IPS-11a (cell line): ENCODE data around the gene OSTC.

ENCODE experiments used
- H3K4me3 ChIP-seq: one replicate; pipeline ENCODE4 v1.5.1; 2013; ENCODE audit warnings: low read depth, low read length, control low read depth

The OSTC gene

DNA sequence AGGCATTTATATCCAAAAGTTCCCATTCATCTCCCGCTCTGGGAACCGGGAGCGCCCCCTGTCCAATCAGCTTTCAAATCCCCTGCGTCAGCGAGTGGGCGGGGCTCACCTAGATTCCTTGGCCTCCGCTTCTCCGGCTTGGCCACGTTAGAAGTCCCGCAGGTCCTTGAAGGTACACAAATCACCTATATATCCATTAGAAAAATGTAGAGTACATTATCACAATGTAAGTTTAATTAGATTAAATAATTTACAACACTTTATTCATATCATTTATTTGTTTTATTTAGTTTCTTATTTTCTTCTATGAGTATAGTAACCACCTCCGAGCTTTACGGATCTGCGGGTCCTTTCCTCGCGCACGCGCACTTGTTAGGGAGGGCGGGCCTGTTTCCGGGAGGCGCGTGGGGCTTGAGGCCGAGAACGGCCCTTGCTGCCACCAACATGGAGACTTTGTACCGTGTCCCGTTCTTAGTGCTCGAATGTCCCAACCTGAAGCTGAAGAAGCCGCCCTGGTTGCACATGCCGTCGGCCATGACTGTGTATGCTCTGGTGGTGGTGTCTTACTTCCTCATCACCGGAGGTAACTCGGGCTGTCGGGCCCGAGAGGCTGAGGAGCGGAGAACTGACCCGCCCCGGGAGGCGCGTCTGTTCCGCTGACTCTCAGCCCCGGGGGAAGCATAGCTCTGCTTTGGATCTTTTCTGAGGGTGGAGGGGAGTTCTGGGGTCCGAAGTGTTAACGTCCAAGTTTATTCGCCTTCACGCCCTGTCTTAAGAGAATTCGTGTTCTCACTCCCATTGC lies at the start of gene OSTC:
TSS of gene OSTC (plus strand) at position 388 of the 802 bp plus-strand sequence. CDS start at position 445, 57 bp downstream.
- H3K4me3 ChIP-seq: peak within 1 kb of the TSS; percentile 97

DNA sequence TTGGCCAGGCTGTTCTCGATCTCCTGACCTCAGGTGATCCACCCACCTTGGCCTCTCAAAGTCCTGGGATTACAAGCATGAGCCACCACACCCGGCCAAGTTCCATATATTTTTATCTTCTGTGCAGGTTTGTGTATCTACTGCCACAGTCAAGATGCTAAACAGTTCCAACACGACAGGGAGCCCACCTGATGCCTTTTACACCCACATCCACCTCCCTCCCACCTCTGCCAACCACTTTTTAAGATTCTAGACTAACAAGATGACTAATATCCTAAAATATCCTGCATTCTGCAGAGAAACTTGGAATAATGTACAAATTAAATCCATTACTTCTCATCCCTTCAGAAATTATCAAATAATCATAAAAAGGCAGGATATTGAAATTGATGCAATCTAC lies 49.3 kb upstream of the OSTC start:
- H3K4me3 ChIP-seq: no peak overlapping the region

DNA sequence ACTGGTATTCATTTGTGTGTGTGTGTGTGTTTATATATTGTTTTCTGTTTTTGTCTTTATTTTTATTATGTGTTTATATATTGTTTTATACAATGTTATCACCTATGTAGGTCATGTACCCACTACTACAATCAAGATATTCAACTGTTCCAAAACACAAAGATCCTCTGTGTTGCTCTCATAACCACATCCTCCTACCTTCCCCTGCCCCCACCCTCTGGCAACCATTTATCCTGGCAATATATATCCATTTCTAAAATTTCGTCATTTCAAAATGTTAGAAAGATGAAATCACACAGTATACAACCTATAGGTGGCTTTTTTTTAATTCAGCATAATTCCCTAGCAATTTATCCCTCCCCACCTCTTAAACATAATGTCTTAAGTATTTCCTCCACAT lies 48.9 kb upstream of the OSTC start:
- no peak overlapping the region for H3K4me3 ChIP-seq

DNA sequence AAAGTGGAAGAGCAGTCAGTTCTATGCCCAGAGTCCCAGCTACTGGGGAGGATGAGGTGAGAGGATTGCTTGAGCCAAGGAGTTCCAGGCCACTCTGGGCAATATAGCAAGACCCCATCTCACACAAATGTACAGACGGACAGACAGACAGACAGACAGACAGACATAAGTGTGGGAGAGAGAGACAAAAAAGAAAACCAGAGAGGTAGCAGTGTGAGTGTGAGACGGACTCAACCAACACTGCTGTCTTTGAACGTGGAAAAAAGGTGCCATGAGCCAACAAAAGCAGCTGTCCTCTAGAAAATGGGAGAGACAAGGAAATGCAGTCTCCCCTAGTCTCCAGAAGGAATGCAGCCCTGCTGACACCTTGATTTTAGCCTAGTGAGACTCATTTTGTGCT lies 48.2 kb upstream of the OSTC start:
- no peak overlapping the region for H3K4me3 ChIP-seq

DNA sequence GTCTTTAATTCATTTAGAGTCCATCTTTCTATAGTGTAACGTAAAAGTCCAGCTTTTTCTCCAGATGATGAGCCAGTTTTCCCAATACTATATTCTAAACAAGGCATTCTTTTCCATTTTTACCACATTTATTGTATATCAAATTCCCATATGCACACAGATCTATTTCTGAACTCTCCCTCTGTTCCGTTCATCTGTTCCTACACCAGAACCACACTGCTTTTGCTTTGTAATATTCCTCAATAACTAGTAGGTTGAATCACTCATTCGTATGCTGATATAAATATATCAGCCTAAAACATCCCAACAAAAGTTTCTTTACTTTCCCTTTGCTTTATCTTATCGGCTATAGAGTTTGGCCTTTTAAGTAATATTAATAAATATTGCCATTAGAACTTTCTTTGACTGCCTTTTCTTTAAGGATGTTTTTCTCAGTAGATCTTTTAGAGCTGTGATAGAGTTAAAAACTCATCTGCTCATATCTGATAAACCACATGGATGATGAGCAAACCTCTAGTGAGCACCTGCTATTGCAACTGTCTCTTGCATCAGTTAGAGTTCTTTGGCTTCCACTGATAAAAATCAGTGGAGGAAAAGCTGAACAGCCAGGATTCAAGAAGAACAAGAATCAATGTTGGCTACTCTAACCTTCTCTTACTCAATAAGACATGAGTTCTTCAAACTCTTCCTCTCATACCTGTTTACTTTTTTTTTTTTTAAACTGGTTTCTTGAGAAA lies 43.2 kb upstream of the OSTC start:
- H3K4me3 ChIP-seq: no peak overlapping the region

DNA sequence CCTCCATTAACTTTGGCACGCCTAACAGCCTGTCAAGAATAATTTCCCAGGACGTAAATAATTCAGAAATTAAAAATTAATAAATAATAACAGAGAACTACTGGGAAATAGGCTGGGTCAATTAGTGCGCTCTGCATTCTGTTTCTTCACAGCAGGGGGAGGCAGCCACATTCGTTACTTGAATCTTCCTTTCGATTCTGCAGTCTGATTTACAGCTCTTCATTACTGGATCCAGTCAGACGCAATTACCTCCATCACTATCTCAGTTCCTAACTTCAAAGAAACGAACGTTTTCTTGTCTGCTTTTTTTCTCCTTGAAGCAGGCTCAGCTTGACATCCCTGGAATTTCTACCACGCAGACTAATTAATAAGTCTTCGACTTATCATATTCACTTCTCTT lies 39.0 kb upstream of the OSTC start:
- H3K4me3 ChIP-seq: no peak overlapping the region

DNA sequence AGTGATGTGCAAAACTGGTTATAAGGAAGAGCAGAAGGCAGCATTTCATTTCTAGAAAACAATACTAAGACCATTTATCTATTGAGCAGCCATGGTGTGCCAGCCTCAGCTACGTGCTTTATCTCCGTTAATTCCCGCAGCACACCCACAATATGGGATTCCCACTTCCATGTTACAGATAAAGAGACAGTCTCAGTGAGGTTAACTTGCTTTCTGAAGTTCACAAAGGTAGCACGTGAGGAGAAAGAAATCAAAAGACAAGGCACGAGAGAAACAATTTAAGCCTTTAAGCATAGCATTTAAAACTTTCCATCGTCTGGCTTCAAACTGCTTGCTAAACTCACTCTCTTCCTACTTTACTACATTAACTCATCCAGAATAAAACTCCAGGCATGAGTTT lies 38.0 kb upstream of the OSTC start:
- no peak overlapping the region for H3K4me3 ChIP-seq

DNA sequence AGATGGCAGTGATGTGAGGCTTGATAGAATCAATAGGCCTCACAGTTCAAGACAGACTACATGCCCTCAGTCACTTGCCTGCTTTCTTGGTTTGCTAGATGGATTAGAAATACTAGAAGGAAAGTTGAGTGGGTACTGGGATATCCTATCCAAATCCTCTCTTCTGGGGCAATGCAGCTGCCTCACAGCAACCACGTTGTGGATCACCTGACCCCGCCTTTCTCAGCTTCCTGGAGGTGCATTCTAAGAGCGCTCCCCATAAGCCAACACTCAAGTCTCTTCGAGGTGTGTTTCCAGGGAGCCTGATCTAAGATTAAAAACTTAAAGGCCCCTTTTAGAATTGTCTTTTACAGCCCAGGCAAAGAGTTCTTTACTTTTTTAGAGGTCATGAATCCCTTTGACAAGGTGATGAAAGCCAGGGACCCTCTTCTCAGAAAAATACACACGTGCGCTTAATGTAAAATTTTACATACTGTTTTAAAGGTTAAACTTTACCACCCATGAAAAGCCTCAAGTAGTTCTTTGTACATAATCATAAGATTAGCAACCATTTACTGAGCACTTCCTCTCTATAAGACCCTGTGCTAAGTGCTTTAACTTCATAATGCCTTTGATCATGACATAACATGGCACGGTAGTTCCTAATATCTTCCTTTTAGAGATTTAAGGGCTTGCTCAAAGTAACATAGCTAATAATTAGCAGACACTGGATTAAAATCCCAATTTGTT lies 30.9 kb upstream of the OSTC start:
- no peak overlapping the region for H3K4me3 ChIP-seq

DNA sequence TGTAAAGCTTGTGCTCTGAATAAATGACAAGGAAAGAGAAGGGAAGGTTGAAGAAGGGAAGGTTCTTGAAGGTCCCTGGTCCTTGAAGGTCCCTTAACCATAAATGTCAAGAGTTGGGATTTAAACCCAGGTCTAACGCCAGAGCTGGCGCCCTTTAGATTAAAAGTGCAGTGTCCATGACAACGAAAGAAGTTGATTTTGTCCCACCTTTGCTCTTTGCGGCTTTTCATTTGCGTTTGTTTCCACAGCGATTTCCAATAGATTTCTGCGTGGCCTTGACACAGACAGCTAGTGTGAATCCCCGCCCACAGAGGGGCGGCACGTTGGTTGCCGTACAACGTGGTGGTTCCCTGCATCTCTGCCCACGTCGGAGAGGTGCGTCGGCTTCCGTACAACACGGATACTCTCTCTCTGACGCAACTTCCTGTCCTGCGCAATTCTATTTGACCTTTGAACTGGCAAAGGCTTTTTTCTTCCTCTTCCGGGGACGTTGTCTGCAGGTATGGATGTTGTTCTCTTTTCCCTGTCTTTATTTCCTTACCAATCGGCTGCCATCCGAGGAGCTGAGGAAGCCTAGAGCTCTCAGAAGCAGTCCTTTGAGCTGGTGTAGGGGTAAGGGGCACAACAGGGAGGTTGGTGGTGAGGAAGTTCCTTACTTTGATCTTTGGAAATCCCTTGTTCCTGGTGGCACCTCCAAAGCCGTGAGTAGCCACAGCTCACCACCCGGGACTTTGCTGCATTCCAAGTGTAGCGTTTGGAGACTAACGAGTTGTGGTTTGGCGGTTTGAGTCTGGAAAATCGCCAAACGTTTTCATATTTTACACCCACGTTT lies 30.1 kb upstream of the OSTC start, which contains the start of gene RPL34:
TSS of gene RPL34 (plus strand) at position 476 of the 832 bp plus-strand sequence. CDS start 1,384 bp downstream, outside the sequence.
- peak within 1 kb of the TSS; percentile 87 for H3K4me3 ChIP-seq

DNA sequence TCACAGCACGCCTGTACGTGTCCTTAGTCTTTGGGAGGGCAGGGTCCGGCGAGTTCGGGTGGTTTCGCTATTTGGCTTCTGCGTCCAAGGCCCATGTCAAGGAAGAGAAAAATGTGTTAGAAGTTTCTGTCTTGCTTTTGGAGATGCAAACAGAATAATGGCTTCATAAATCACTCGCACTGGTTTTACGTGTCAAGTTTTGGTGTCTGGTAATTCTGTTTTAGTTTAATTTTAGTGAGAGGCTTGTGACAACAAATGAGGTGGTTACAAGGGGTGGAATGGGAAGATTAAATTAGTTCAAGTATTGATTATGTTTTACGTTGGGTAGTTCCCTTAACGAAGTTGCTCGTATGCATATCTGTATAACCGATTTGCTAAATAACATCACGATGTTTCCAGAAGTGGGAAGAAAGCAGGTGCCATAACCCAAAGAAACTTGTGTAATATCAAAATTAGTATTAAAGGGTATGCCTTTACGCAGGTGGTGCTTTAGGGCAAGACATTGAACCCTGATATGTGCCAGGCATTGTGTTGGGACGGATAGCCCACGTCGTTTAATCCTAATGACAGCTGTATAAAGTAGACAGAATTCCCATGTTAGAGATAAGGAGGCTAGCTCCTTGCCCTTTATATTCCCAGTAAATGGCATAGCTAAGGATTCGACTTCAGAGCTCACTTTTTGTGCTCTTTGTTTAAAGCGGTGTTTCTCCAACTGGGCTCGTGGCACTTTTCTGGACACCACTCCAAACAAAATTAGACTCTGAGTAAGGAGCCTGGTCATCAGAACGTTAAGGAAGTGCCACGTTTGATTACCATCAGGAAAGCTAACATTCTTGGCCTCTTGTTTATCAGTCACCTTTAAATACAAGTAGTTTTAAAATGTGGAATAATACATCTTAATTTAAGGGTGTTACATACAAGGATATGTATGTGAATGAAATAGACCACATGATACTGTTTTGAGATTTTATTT lies 29.2 kb upstream of the OSTC start:
- peak overlapping the region; percentile 87 for H3K4me3 ChIP-seq

DNA sequence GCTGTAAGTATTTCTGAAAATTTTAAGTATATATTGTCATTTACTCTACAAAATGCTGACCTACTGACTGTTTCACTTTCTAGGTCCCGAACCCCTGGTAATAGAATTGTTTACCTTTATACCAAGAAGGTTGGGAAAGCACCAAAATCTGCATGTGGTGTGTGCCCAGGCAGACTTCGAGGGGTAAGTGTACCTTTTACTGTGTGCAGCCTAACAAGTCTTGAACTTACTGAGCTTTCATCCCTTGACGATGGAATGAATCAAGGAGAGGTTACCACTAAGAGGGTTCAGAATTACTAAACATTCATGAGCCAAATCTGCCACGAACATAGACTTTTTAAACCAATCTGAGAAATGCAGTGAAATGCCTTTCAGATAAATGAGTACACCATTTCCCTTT lies 28.4 kb upstream of the OSTC start:
- H3K4me3 ChIP-seq: peak overlapping the region; percentile 87

DNA sequence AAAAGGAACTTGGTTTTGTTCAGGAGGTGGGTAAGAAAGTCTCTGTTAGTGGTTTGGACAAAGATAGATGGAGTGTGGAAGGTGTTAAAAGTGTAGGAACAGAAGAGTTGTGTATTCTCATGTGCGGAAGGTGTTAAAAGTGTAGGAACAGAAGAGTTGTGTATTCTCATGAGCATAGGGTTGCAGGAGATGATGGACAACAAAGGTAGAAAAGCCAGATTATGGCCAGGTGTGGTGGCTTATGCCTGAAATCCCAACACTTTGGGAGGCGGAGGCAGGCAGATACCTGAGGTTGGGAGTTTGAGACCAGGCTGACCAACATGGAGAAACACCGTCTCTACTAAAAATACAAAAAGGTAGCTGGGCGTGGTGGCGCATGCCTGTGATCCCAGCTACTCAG lies 27.6 kb upstream of the OSTC start:
- no peak overlapping the region for H3K4me3 ChIP-seq

DNA sequence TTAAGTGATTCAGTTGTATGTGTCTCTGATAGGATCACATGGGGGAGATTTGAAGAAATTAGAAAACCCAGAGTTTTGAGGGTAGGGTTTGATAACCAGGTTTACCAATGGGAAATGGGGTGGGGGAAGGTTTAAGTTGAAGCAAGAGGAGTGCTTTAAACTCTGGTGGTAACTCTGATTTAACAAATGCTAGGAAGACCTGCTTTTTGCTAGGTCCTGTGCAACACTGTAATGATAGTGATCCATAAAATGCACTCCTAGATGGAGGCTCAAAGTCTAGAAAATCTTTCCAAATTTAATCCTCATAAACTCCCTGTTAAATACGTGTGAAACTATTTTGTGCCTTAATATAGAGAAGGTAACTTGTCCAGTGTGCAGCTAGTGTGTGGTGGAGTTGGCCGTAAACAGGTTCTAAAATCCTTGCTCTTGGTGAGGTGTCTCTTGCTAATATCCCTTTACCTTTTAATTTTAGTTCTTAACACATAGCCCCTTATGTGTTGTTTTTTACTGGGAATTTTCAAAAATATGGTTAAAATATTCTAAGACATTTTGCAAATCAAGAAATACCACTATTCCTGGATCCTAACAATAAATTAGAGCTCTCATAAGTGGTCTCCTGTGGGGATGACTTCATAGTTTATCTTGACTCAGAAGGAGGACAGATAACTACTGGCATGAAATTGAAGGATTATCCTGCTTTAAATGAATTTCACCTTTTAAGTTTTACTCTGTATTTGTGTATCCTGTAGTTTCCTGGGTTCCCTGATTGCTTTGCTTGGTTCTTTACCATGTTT lies 25.9 kb upstream of the OSTC start:
- no peak overlapping the region for H3K4me3 ChIP-seq

DNA sequence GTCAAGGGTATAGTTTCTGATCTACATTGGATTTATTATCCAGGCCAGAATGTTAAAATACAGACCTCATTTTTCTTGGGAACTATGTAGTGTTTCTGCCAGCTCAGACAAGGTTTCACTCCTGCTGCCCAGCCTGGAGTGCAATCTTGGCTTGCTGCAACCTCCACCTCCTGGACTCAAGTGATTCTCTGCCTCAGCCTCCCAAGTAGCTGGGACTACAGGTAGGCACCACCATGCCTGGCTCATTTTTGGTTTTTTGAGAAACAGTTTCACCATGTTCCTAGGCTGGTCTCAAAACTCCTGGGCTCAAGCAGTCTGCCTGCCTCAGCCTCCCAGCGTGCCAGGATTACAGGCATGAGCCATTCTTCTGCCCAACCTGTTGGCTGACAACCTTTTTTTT lies 24.3 kb upstream of the OSTC start:
- H3K4me3 ChIP-seq: no peak overlapping the region

DNA sequence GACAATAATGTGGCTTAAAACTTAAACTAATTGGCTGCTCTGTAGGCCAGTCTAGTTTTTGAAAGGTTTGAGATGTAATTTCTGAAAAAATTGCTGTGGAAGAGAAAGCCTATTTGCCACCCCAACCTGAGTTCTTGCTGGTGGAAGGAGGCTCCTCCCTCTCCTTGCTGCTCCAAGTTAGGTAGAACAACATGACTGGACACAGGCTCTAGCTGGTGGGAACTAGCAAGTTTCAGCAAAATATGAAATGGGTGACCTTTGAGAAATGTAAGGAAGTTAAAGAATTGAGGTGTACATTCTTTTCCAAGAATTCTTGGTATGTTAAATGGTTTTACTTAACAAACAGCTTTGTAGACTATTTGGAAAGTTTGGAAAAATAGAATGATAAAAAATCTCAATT lies 22.0 kb upstream of the OSTC start:
- H3K4me3 ChIP-seq: no peak overlapping the region

DNA sequence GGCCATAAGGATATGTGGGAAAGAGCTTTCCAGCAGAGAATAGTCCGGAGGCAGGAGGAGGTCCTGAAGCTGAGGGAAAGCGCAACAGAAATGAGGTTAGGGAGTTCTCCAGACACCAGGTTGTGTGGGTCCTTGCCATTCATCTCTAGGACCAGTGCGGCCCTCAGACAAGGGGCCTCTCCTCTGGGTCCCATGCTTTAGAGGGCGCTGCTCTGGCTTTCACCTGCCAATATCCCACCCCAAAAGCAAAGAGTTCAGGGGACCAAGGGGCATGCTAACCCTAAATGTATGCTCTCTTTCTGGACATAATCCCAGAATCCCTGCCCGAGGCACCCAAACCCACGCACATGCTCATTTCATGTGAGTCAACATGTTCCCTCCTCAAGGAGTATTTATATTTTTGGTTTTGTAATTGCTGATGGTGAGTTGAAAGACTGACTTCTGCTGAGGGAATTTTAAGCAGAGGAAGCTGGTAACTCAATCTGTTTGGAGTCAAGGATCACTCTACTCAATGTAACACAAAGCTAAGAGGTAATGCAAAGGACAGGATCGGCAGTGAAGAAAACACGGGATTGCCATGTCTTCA lies 15.2 kb upstream of the OSTC start:
- H3K4me3 ChIP-seq: no peak overlapping the region

DNA sequence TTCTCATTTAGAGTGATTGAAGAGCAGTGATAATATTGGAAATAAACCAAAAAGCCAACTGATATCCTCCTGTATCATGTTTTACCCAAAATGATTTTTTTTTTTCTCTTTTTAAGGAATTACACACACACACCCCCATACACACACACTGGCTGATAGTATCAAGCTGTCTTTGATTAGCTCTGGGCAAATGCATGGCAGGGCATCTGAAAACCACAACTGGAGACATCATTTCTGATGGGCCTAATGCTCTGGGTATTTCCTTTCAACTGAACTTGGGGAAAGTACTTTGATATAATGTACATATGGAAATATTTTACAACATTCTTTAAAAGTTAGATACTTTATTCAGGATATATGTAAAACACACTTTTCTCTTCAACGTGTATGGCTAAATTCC lies 14.2 kb upstream of the OSTC start:
- H3K4me3 ChIP-seq: no peak overlapping the region

DNA sequence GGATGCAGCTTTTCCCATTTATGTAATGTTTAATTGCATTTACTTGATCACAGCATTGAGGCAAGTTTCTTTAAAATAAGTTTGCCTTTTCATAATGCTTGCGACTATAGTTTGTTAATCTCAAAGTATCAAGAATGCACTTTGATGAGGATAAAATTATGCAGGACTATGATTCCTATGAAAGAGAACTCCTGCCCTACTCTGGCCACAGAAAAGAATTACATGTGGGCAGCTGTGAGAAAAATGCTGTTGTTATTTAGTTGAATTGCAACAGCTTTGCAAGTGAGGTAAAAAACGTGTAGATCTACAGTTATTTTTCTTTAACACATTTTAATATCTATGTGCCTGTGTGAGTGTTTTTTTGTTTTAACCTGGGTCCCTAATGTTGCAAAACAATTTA lies 12.5 kb upstream of the OSTC start:
- no peak overlapping the region for H3K4me3 ChIP-seq
